Muscle layer of duodenum (tissue), 2 donors: ENCODE measurements around the gene TXNL4A.
A peak's percentile ranks its signal among the peaks of the same experiment; 100 is the strongest.
"Not testable (repeated sequence)": the region's sequence is repeated elsewhere in the genome, so short reads cannot be mapped to it uniquely, and the experiment has no call there.

Experiments used
- H3K27ac ChIP-seq: one replicate; pipeline ENCODE4 v1.7.0; 2013; ENCODE audit warnings: mild to moderate bottlenecking, low read length
- H3K27me3 ChIP-seq: one replicate; pipeline ENCODE4 v1.7.0; 2013; ENCODE audit warnings: low read depth, mild to moderate bottlenecking, control low read depth, low read length
- H3K36me3 ChIP-seq, 2 donors: one replicate each; pipeline ENCODE4 v1.7.0; 2013; ENCODE audit warnings: low read length in 2 of 2, control low read depth in 1 of 2, mild to moderate bottlenecking in 1 of 2; ENCODE audit not compliant: insufficient read depth in 2 of 2, control insufficient read depth in 1 of 2
- H3K4me1 ChIP-seq, 2 donors: one replicate each; pipeline ENCODE4 v1.7.0; 2013; ENCODE audit warnings: low read length in 2 of 2, mild to moderate bottlenecking in 2 of 2, control low read depth in 1 of 2, moderate library complexity in 1 of 2; ENCODE audit not compliant: insufficient read depth in 2 of 2, control insufficient read depth in 1 of 2
- H3K4me3 ChIP-seq, 2 donors: one replicate each; pipeline ENCODE4 v1.7.0; 2013; ENCODE audit warnings: low read length in 2 of 2, low read depth in 1 of 2, mild to moderate bottlenecking in 1 of 2
- H3K9me3 ChIP-seq, 2 donors: one replicate each; pipeline ENCODE4 v1.7.0; 2013; ENCODE audit warnings: low read length in 2 of 2, control low read depth in 1 of 2, mild to moderate bottlenecking in 1 of 2; ENCODE audit not compliant: control insufficient read depth in 1 of 2
- donor health status: healthy.

Gene TXNL4A

GRCh38 chr18:80022613-80023012 is 34.2 kb upstream of the TXNL4A start:
- Histone ChIP-seq H3K9me3 (peaks cover 43 to 85% of the 10 kb centered on the region in 2 donors), H3K4me3 (peak overlapping the region in 1 of 2 donors; percentile 49), H3K4me1 (no peaks in the 10 kb centered on the region), H3K27me3 (no peaks in the 10 kb centered on the region), H3K27ac (no peak overlapping the region), H3K36me3 (peaks cover 0 to 27% of the 10 kb centered on the region in 2 donors)

- Histone ChIP-seq H3K27me3 (no peaks in the 10 kb centered on the region), H3K36me3 (peaks cover 0 to 4% of the 10 kb centered on the region in 2 donors), H3K4me1 (peaks cover 0 to 10% of the 10 kb centered on the region in 2 donors), H3K27ac (no peak overlapping the region), H3K4me3 (no peak overlapping the region), H3K9me3 (peaks cover 0 to 30% of the 10 kb centered on the region in 2 donors)
Observed at GRCh38 chr18:80012714-80013113, 24.4 kb upstream of the TXNL4A start.

- not testable (repeated sequence) for H3K27me3 ChIP-seq, H3K4me3 ChIP-seq, H3K36me3 ChIP-seq, H3K27ac ChIP-seq
- Histone ChIP-seq H3K4me1 (peaks cover 0 to 10% of the 10 kb centered on the region in 2 donors), H3K9me3 (peaks cover 0 to 32% of the 10 kb centered on the region in 2 donors)
Observed at GRCh38 chr18:80011496-80012137, 23.3 kb upstream of the TXNL4A start.

- H3K27ac ChIP-seq, result peak overlapping the region; percentile 21
- peaks cover 0 to 32% of the 10 kb centered on the region in 2 donors for H3K9me3 ChIP-seq
- H3K36me3 ChIP-seq, result peaks cover 0 to 4% of the 10 kb centered on the region in 2 donors
- peak overlapping the region in 1 of 2 donors; percentile 10 for H3K4me3 ChIP-seq
- peaks cover 0 to 10% of the 10 kb centered on the region in 2 donors for H3K4me1 ChIP-seq
- H3K27me3 ChIP-seq, result no peaks in the 10 kb centered on the region
Observed at GRCh38 chr18:80010551-80010906, 22.2 kb upstream of the TXNL4A start.

GRCh38 chr18:80009661-80010550 is 21.5 kb upstream of the TXNL4A start:
- Histone ChIP-seq H3K9me3 (peaks cover 0 to 30% of the 10 kb centered on the region in 2 donors), H3K4me3 (peak overlapping the region in 1 of 2 donors; percentile 10), H3K27ac (peak overlapping the region; percentile 21), H3K36me3 (peaks cover 0 to 4% of the 10 kb centered on the region in 2 donors), H3K27me3 (no peaks in the 10 kb centered on the region), H3K4me1 (peaks cover 0 to 10% of the 10 kb centered on the region in 2 donors)

GRCh38 chr18:80006724-80007123 is 18.4 kb upstream of the TXNL4A start:
- H3K27ac ChIP-seq, result no peak overlapping the region
- peaks cover 0 to 21% of the 10 kb centered on the region in 2 donors for H3K9me3 ChIP-seq
- H3K4me1 ChIP-seq, result peaks cover 0 to 10% of the 10 kb centered on the region in 2 donors
- no peaks in the 10 kb centered on the region for H3K27me3 ChIP-seq
- H3K4me3 ChIP-seq, result no peak overlapping the region
- H3K36me3 ChIP-seq, result peaks cover 0 to 4% of the 10 kb centered on the region in 2 donors

- Histone ChIP-seq H3K4me1 (no peaks in the 10 kb centered on the region), H3K4me3 (no peak overlapping the region), H3K36me3 (no peaks in the 10 kb centered on the region), H3K27me3 (no peaks in the 10 kb centered on the region), H3K9me3 (peaks cover 0 to 19% of the 10 kb centered on the region in 2 donors), H3K27ac (no peak overlapping the region)
Observed at GRCh38 chr18:80004600-80005342, 16.4 kb upstream of the TXNL4A start.

- Histone ChIP-seq H3K27ac (no peak overlapping the region), H3K4me1 (no peaks in the 10 kb centered on the region), H3K27me3 (no peaks in the 10 kb centered on the region), H3K9me3 (peaks cover 0 to 4% of the 10 kb centered on the region in 2 donors), H3K36me3 (no peaks in the 10 kb centered on the region), H3K4me3 (no peak overlapping the region)
Observed at GRCh38 chr18:80002468-80002867, 14.1 kb upstream of the TXNL4A start.

- Histone ChIP-seq H3K36me3 (no peaks in the 10 kb centered on the region), H3K27ac (no peak overlapping the region), H3K9me3 (peaks cover 0 to 4% of the 10 kb centered on the region in 2 donors), H3K27me3 (no peaks in the 10 kb centered on the region), H3K4me3 (no peak overlapping the region), H3K4me1 (no peaks in the 10 kb centered on the region)
Observed at GRCh38 chr18:80000877-80001276, 12.5 kb upstream of the TXNL4A start.

- H3K4me1 ChIP-seq, H3K36me3 ChIP-seq, H3K27me3 ChIP-seq, H3K9me3 ChIP-seq, H3K27ac ChIP-seq, H3K4me3 ChIP-seq: not testable (repeated sequence)
Observed at GRCh38 chr18:79999701-80000100, 11.3 kb upstream of the TXNL4A start.

- no peak overlapping the region for H3K4me3 ChIP-seq
- H3K27me3 ChIP-seq, result no peaks in the 10 kb centered on the region
- no peaks in the 10 kb centered on the region for H3K9me3 ChIP-seq
- no peak overlapping the region for H3K27ac ChIP-seq
- no peaks in the 10 kb centered on the region for H3K36me3 ChIP-seq
- H3K4me1 ChIP-seq, result peaks cover 9 to 13% of the 10 kb centered on the region in 2 donors
Observed at GRCh38 chr18:79991494-79991893, 3.1 kb upstream of the TXNL4A start.
